Endothelial cell of umbilical vein (primary cell): ENCODE measurements around the gene PYROXD2. TPM values are rescaled to one million over a fixed set of nuclear protein-coding genes. Genes with fewer than 3 reads are reported as not detected.

Experiments used
- BruUV-seq: library from RNA; stranded (reverse); fragments of 400-500 nt; replicated peaks from 2 replicates; lab custom pipeline; 2021; lab: Mats Ljungman, UMichigan
- CTCF ChIA-PET: fragments of 300-600, 350-600 bp; sonication (Branson Sonifier 250); formaldehyde crosslinking; loops from one replicate; lab custom pipeline; 2021; ENCODE audit warnings: antibody characterized with exemption, inconsistent platforms; lab: Charles Lee
- POLR2A ChIA-PET: fragments of 300-600, 350-600 bp; sonication (Branson Sonifier 250); formaldehyde crosslinking; loops from one replicate; lab custom pipeline; 2021; ENCODE audit warnings: antibody characterized with exemption, inconsistent platforms; lab: Charles Lee
- DNase-seq: peaks from one replicate; pipeline ENCODE4 v3.0.0-alpha.2; 2011; ENCODE audit warnings: low read depth, low spot score
- FAIRE-seq: peaks from 2 replicates; lab custom pipeline; 2011; peaks lifted over from hg19 to GRCh38; lab: Jason Lieb, UNC
- H2AFZ ChIP-seq: 2 replicates; pipeline ENCODE4 v1.6.0; 2012; ENCODE audit warnings: low read depth, low read length, control low read depth, inconsistent platforms
- H3K27ac ChIP-seq: 2 replicates; pipeline ENCODE4 v1.5.1; 2011; ENCODE audit warnings: low read depth, mild to moderate bottlenecking, control low read depth, low read length, moderate library complexity; ENCODE audit not compliant: insufficient read depth
- H3K27me3 ChIP-seq, 2 experiments: 2 replicates each; pipeline versions ENCODE4 v1.6.0 to v1.6.1; 2011; ENCODE audit warnings: low read length in 2 of 2, mixed read lengths in 1 of 2; ENCODE audit not compliant: control insufficient read depth in 2 of 2, insufficient read depth in 2 of 2
- H3K36me3 ChIP-seq, 2 experiments: 2 replicates in 1 of 2; 3 replicates in 1 of 2; pipeline ENCODE4 v1.5.1; 2011; ENCODE audit warnings: low read length in 2 of 2, mild to moderate bottlenecking in 1 of 2, moderate library complexity in 1 of 2; ENCODE audit not compliant: control insufficient read depth in 2 of 2, insufficient read depth in 2 of 2; ENCODE audit errors: extremely low read depth in 1 of 2
- H3K4me1 ChIP-seq: 3 replicates; pipeline ENCODE4 v1.5.1; 2011; ENCODE audit warnings: mild to moderate bottlenecking, low read length; ENCODE audit not compliant: control insufficient read depth, insufficient read depth; ENCODE audit errors: extremely low read depth
- H3K4me2 ChIP-seq: 2 replicates; pipeline ENCODE4 v1.6.1; 2011; ENCODE audit warnings: low read length, control low read depth, mixed read lengths; ENCODE audit not compliant: insufficient read depth
- H3K4me3 ChIP-seq, 3 experiments: fragments of 200-600 bp in 1 of 3; sonication (generic), shearing (Covaris generic) in 1 of 3; replicated peaks in 1 of 3; 2 replicates each; pipeline ENCODE4 v1.5.1; 2011 to 2016; ENCODE audit warnings: control low read depth in 3 of 3, low read length in 3 of 3, mild to moderate bottlenecking in 2 of 3, inconsistent platforms in 1 of 3, low read depth in 1 of 3, moderate library complexity in 1 of 3; ENCODE audit not compliant: insufficient read depth in 1 of 3
- H3K79me2 ChIP-seq: 2 replicates; pipeline ENCODE4 v1.6.0; 2012; ENCODE audit warnings: low read length, inconsistent platforms; ENCODE audit not compliant: control insufficient read depth, insufficient read depth
- H3K9ac ChIP-seq: replicated peaks from 2 replicates; pipeline ENCODE3; 2011; ENCODE audit warnings: low read length, control low read depth; ENCODE audit not compliant: insufficient read depth; ENCODE audit errors: extremely low read depth
- H3K9me1 ChIP-seq: replicated peaks from 3 replicates; pipeline ENCODE4 v1.6.0; 2011; ENCODE audit warnings: mild to moderate bottlenecking, low read length; ENCODE audit not compliant: control insufficient read depth, insufficient read depth; ENCODE audit errors: extremely low read depth
- H3K9me3 ChIP-seq: replicated peaks from 2 replicates; pipeline ENCODE4 v1.5.1; 2012; ENCODE audit warnings: low read length, inconsistent platforms; ENCODE audit not compliant: control insufficient read depth, insufficient read depth
- H4K20me1 ChIP-seq: replicated peaks from 2 replicates; pipeline ENCODE3; 2011; ENCODE audit warnings: mild to moderate bottlenecking, low read length; ENCODE audit not compliant: control insufficient read depth, insufficient read depth; ENCODE audit errors: extremely low read depth
- EZH2 ChIP-seq: IDR thresholded peaks from 2 replicates; pipeline ENCODE4 v1.6.1; 2012; ENCODE audit warnings: borderline replicate concordance, low read depth, mild to moderate bottlenecking, moderate library complexity, low read length, inconsistent platforms; ENCODE audit not compliant: severe bottlenecking
- FOS ChIP-seq: IDR thresholded peaks from 2 replicates; pipeline ENCODE4 v1.6.1; 2011; ENCODE audit warnings: mild to moderate bottlenecking, low read length, moderate library complexity, borderline replicate concordance; ENCODE audit not compliant: insufficient read depth
- GATA2 ChIP-seq: IDR thresholded peaks from 2 replicates; pipeline ENCODE4 v1.7.0; 2011; ENCODE audit warnings: low read depth, mild to moderate bottlenecking, moderate library complexity, mixed read lengths, low read length; ENCODE audit not compliant: insufficient read length, insufficient read depth
- JUN ChIP-seq: IDR thresholded peaks from 2 replicates; pipeline ENCODE4 v1.6.1; 2011; ENCODE audit warnings: borderline replicate concordance, low read depth; ENCODE audit not compliant: insufficient read length, insufficient read depth
- MYC ChIP-seq: IDR thresholded peaks from one replicate; pipeline ENCODE4 v1.6.1; 2011; ENCODE audit warnings: mild to moderate bottlenecking, low read depth, low read length
- POLR2A ChIP-seq: IDR thresholded peaks from 2 replicates; pipeline ENCODE4 v1.6.1; 2012; ENCODE audit warnings: low read depth, mild to moderate bottlenecking, control low read depth, low read length
- POLR2AphosphoS5 ChIP-seq: IDR thresholded peaks from 2 replicates; pipeline ENCODE4 v1.6.1; 2012; ENCODE audit warnings: low read depth, mild to moderate bottlenecking, control low read depth, low read length, moderate library complexity; ENCODE audit not compliant: insufficient read depth
- dilution Hi-C: fragments of 300-500 bp; cut with MboI; formaldehyde crosslinking; loops from one replicate; pipeline ENCODE4 v1.15.0; 2019; ENCODE audit warnings: low sequenced_read_pairs; ENCODE audit not compliant: extremely low pct_ligation_motif_present
- intact Hi-C: fragments of 100-400 bp; cut with micrococcal nuclease; formaldehyde crosslinking; loops from one replicate; pipeline ENCODE4 v1.10.0; 2022
- polyA plus RNA-seq, 4 experiments: library from polyadenylated mRNA; depleted of rRNA in 3 of 4; stranded (reverse) in 3 of 4; unstranded in 1 of 4; fragments of >200 nt; gene quantifications; 2 replicates each; pipeline versions ENCODE4 v1.2.1 to v1.2.3, GENCODE V29; 2011 to 2012; ENCODE audit warnings: missing spikeins in 1 of 4
- total RNA-seq: library from RNA; stranded (reverse); gene quantifications from 2 replicates; pipeline ENCODE4 v1.2.3, GENCODE V29; 2021
- TF ChIP-seq, protein P1 (sequence below): IDR thresholded peaks from 2 replicates; pipeline ENCODE4 v1.6.1; 2011; ENCODE audit not compliant: insufficient read depth, insufficient read length
- TF ChIP-seq, protein P2 (sequence below), 2 donors: IDR thresholded peaks; 1 replicate in 1 of 2; 2 replicates in 1 of 2; pipeline ENCODE4 v1.5.1; 2011; ENCODE audit warnings: low read length in 2 of 2, mild to moderate bottlenecking in 2 of 2, moderate library complexity in 2 of 2, control low read depth in 1 of 2, inconsistent platforms in 1 of 2, low read depth in 1 of 2; ENCODE audit not compliant: insufficient read depth in 1 of 2; ENCODE audit errors: extremely low read depth in 1 of 2

PYROXD2 gene
- total and polyA plus RNA-seq, 2 donors (not counting 3 experiments of a cell fraction or from before 2014, with no cell fraction given) = 7.0 to 13.7 TPM

DNA sequence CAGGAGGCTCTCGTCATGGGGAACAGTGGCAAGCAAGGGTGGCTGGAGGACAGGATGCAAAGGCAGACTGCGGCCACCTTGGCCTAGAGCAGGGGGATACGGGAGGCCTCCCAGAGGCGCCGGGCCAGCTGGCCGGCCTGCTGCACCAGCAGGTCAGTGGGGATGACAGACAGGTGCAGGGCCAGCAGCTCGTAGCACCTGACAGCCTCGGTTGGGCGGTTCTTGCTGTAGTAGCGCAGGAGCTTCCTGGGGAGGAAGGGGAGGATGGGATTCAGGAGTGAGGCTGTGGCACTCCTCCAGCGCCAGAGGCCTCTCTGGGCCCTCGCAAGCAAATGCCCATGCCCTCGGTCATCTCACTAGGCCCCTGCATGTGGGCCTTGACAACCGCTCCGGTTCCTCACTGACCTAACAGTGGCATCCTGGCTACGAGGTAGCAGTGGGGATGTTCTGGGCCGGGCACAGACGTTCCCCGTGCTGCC, 2.5 kb upstream of the PYROXD2 start:
- H2AFZ ChIP-seq = no peak overlapping the region
- no peaks in the 10 kb centered on the region for H3K79me2 ChIP-seq
- no peak overlapping the region for H3K27ac ChIP-seq
- H3K4me3 ChIP-seq = no peak overlapping the region
- ChIA-PET POLR2A (no interaction called here), CTCF (interaction anchor here (1.0 to 2.2 kb wide), 2 partner anchors 8 to 50 kb away, joined by 3 to 6 read pairs; no protein-coding TSS in a partner anchor)
- dilution Hi-C loops = no loop called here
- peaks cover 14% of the 10 kb centered on the region for H3K4me1 ChIP-seq
- no peak for DNase-seq
- H3K9me1 ChIP-seq = no peaks in the 10 kb centered on the region
- peaks cover 3 to 28% of the 10 kb centered on the region in 2 experiments for H3K36me3 ChIP-seq
- BruUV-seq = no TSS peak
- H3K4me2 ChIP-seq = no peak overlapping the region
- FAIRE-seq = no peak
- no peaks in the 10 kb centered on the region for H3K27me3 ChIP-seq
- TF ChIP-seq, protein P1, sequence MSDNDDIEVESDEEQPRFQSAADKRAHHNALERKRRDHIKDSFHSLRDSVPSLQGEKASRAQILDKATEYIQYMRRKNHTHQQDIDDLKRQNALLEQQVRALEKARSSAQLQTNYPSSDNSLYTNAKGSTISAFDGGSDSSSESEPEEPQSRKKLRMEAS = no peak
- TF ChIP-seq FOS (no peak), EZH2 (no peak), POLR2AphosphoS5 (no peak), JUN (no peak), MYC (no peak), POLR2A (no peak), GATA2 (no peak)
- TF ChIP-seq, protein P2, sequence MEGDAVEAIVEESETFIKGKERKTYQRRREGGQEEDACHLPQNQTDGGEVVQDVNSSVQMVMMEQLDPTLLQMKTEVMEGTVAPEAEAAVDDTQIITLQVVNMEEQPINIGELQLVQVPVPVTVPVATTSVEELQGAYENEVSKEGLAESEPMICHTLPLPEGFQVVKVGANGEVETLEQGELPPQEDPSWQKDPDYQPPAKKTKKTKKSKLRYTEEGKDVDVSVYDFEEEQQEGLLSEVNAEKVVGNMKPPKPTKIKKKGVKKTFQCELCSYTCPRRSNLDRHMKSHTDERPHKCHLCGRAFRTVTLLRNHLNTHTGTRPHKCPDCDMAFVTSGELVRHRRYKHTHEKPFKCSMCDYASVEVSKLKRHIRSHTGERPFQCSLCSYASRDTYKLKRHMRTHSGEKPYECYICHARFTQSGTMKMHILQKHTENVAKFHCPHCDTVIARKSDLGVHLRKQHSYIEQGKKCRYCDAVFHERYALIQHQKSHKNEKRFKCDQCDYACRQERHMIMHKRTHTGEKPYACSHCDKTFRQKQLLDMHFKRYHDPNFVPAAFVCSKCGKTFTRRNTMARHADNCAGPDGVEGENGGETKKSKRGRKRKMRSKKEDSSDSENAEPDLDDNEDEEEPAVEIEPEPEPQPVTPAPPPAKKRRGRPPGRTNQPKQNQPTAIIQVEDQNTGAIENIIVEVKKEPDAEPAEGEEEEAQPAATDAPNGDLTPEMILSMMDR (IDR thresholded peaks at IDR 0.05; ENCODE audit: extremely low read depth in 1 of 2, insufficient read depth in 1 of 2, low read depth in 1 of 2, low read length in 2 of 2) = no peak
- intact Hi-C loops = no loop called here
- no peaks in the 10 kb centered on the region for H4K20me1 ChIP-seq
- H3K9ac ChIP-seq = no peak overlapping the region
- H3K9me3 ChIP-seq = no peaks in the 10 kb centered on the region
